Measurements from ENCODE around the gene CAMK2A. TPM values are rescaled to one million over a fixed set of nuclear protein-coding genes. Genes with fewer than 3 reads are reported as not detected.

Gene CAMK2A
- total RNA-seq, 1 donor from 2014 or later = not detected

DNA sequence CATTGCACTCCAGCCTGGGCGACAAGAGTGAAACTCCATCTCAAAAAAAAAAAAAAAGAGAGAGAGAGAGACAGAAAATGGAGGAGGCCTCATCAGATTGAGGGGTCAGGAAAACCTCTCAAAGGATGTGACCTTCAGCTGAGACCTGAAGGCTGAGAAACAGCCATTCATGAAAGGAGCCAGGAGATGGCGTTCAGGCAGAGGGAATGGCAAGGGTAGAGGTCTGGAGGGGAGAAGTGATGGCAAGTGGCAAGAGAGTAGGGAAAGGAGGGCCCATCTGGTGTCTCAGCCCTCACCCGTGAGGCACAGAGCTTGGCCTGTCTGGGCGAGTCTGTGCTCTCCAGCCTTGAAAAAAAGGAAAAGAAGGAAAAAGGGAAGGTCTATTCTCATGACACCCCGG is 17.0 kb downstream of the CAMK2A start:
- H3K4me1 Mint-ChIP-seq (ENCODE audit: unreplicated experiment) = peaks cover 6% of the 10 kb centered on the region
- H3K36me3 Mint-ChIP-seq (ENCODE audit: unreplicated experiment) = no peaks in the 10 kb centered on the region
- H3K27ac Mint-ChIP-seq (ENCODE audit: unreplicated experiment) = no peak overlapping the region
- no peaks in the 10 kb centered on the region for H3K9me3 Mint-ChIP-seq (ENCODE audit: unreplicated experiment)
- no peak overlapping the region for H3K4me3 Mint-ChIP-seq (ENCODE audit: unreplicated experiment)
- TF ChIP-seq, protein P1, sequence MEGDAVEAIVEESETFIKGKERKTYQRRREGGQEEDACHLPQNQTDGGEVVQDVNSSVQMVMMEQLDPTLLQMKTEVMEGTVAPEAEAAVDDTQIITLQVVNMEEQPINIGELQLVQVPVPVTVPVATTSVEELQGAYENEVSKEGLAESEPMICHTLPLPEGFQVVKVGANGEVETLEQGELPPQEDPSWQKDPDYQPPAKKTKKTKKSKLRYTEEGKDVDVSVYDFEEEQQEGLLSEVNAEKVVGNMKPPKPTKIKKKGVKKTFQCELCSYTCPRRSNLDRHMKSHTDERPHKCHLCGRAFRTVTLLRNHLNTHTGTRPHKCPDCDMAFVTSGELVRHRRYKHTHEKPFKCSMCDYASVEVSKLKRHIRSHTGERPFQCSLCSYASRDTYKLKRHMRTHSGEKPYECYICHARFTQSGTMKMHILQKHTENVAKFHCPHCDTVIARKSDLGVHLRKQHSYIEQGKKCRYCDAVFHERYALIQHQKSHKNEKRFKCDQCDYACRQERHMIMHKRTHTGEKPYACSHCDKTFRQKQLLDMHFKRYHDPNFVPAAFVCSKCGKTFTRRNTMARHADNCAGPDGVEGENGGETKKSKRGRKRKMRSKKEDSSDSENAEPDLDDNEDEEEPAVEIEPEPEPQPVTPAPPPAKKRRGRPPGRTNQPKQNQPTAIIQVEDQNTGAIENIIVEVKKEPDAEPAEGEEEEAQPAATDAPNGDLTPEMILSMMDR (IDR thresholded peaks at IDR 0.05) = peak; percentile 65
- no peak for DNase-seq (ENCODE audit: extremely low spot score, unreplicated experiment)
- no peaks in the 10 kb centered on the region for H3K27me3 Mint-ChIP-seq (ENCODE audit: unreplicated experiment)

DNA sequence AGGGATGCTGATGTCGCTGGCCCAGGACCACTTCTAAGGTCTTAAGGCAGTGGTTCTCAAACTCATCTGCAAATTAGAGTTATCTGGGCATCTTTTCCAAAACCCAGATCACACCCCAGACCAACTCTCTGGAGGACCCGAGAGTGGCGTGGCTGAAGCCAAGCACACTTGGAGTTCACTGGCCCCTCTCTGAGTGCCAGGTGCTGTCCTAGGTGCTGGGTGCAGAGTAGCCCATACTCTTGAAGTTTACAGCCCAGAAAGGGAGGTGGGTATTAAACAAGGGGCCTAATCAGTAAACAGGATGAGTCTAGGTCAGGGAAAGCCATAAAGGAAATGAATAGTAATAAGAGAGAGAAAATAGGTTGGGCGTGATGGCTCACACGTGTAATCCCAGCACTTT is 17.6 kb downstream of the CAMK2A start:
- H3K4me1 Mint-ChIP-seq (ENCODE audit: unreplicated experiment) = peaks cover 8% of the 10 kb centered on the region
- DNase-seq (ENCODE audit: extremely low spot score, unreplicated experiment) = no peak
- no peak overlapping the region for H3K4me3 Mint-ChIP-seq (ENCODE audit: unreplicated experiment)
- H3K27ac Mint-ChIP-seq (ENCODE audit: unreplicated experiment) = no peak overlapping the region
- no peaks in the 10 kb centered on the region for H3K9me3 Mint-ChIP-seq (ENCODE audit: unreplicated experiment)
- no peaks in the 10 kb centered on the region for H3K27me3 Mint-ChIP-seq (ENCODE audit: unreplicated experiment)
- TF ChIP-seq, protein P1 (IDR thresholded peaks at IDR 0.05) = no peak
- H3K36me3 Mint-ChIP-seq (ENCODE audit: unreplicated experiment) = no peaks in the 10 kb centered on the region

- TF ChIP-seq, protein P1 (IDR thresholded peaks at IDR 0.05) = no peak
- Mint-ChIP-seq H3K4me3 (ENCODE audit: unreplicated experiment) (no peak overlapping the region), H3K27me3 (ENCODE audit: unreplicated experiment) (no peaks in the 10 kb centered on the region), H3K9me3 (ENCODE audit: unreplicated experiment) (no peaks in the 10 kb centered on the region), H3K36me3 (ENCODE audit: unreplicated experiment) (no peaks in the 10 kb centered on the region), H3K27ac (ENCODE audit: unreplicated experiment) (no peak overlapping the region), H3K4me1 (ENCODE audit: unreplicated experiment) (peaks cover 12% of the 10 kb centered on the region)
- no peak for DNase-seq (ENCODE audit: extremely low spot score, unreplicated experiment)
These were observed 18.3 kb downstream of the CAMK2A start for GRCh38 chr5:150271296-150271692.

DNA sequence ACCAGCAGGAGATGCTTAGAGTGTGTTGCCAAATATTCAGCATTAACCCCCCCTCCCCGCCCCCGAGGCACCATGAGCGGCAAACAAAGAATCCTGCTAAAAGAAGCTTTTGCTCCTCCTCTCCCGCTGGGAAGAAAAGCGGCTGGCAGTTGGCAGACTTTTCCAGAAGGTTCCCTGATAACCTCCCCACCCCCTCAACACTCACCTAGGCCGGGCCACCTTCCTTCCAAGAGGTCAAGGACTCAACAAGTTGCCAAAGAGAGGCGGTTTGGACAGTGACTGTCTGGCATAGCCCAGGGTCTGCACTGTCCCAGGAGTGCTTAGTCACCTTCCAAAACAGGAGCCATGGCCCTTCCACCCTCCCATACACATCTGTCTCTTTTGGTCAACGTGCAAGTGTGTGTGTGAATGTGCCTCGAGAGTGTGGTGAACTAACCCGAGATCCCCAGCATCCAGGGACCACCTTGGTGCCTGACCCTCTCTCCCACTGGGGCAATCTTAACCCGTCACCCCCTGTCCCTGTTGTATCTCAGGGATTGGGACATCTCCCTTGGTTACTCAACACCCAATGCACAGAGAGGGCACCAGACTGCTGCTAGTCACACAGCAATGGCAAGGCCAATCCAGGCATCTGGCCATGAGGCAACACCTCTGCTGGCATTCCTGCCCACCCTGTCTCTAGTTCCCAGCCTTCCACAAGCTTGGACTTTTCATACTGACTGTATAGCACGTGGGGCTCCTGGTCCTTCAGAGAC is 18.9 kb downstream of the CAMK2A start:
- TF ChIP-seq, protein P1 (IDR thresholded peaks at IDR 0.05) = no peak
- Mint-ChIP-seq H3K4me1 (ENCODE audit: unreplicated experiment) (peaks cover 12% of the 10 kb centered on the region), H3K27me3 (ENCODE audit: unreplicated experiment) (no peaks in the 10 kb centered on the region), H3K27ac (ENCODE audit: unreplicated experiment) (no peak overlapping the region), H3K4me3 (ENCODE audit: unreplicated experiment) (no peak overlapping the region), H3K9me3 (ENCODE audit: unreplicated experiment) (no peaks in the 10 kb centered on the region), H3K36me3 (ENCODE audit: unreplicated experiment) (no peaks in the 10 kb centered on the region)
- no peak for DNase-seq (ENCODE audit: extremely low spot score, unreplicated experiment)

DNA sequence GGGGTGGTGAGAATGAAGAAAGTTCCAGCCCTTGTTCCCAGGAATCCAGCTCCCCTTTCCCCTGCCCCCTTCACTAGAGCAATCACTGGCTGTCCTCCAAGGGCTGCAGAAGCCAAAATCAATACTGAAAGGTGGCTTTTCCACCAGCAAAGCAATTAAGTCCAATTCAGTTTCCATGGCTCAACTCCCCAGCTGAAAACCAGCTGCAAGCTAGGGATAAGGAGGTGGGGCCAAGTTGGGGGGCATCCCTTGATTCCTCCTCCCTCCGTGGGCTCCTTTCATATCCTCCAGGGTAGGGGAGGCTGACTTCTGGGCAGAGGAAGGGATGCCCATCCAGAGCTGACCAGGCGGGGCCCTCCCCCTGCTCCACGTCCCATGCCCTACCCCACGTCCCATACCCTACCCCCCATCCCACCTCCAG is 22.7 kb downstream of the CAMK2A start:
- Mint-ChIP-seq H3K36me3 (ENCODE audit: unreplicated experiment) (no peaks in the 10 kb centered on the region), H3K27me3 (ENCODE audit: unreplicated experiment) (no peaks in the 10 kb centered on the region), H3K9me3 (ENCODE audit: unreplicated experiment) (no peaks in the 10 kb centered on the region), H3K4me3 (ENCODE audit: unreplicated experiment) (no peak overlapping the region), H3K27ac (ENCODE audit: unreplicated experiment) (no peak overlapping the region), H3K4me1 (ENCODE audit: unreplicated experiment) (peaks cover 23% of the 10 kb centered on the region)
- TF ChIP-seq, protein P1 (IDR thresholded peaks at IDR 0.05) = no peak
- DNase-seq (ENCODE audit: extremely low spot score, unreplicated experiment) = no peak

Measured in osteocyte (in vitro differentiated cells).